ENCODE results near the gene RAG2. TPM values are rescaled to one million over a fixed set of nuclear protein-coding genes. Genes with fewer than 3 reads are reported as not detected.
"Not testable (repeated sequence)": the region's sequence is repeated elsewhere in the genome, so short reads cannot be mapped to it uniquely, and the experiment has no call there.

RAG2 gene
- total RNA-seq, 1 donor from 2014 or later: not detected

GRCh38 chr11:36564376-36565030, 33.5 kb downstream of the RAG2 start:
- intact Hi-C loops (cut with DNase I): loop anchor here (5.0 kb wide), 1 partner anchor 108 kb away; no protein-coding TSS in a partner anchor
- Histone ChIP-seq H3K36me3 (no peaks in the 10 kb centered on the region), H3K4me1 (no peaks in the 10 kb centered on the region), H3K4me3 (peak overlapping the region; percentile 41), H3K27me3 (no peaks in the 10 kb centered on the region), H3K27ac (no peak overlapping the region), H3K9me3 (no peaks in the 10 kb centered on the region)
- ATAC-seq: peak; percentile 75
- DNase-seq: no peak
- peak; percentile 75 for TF ChIP-seq CTCF (IDR thresholded peaks at IDR 0.05)

DNA sequence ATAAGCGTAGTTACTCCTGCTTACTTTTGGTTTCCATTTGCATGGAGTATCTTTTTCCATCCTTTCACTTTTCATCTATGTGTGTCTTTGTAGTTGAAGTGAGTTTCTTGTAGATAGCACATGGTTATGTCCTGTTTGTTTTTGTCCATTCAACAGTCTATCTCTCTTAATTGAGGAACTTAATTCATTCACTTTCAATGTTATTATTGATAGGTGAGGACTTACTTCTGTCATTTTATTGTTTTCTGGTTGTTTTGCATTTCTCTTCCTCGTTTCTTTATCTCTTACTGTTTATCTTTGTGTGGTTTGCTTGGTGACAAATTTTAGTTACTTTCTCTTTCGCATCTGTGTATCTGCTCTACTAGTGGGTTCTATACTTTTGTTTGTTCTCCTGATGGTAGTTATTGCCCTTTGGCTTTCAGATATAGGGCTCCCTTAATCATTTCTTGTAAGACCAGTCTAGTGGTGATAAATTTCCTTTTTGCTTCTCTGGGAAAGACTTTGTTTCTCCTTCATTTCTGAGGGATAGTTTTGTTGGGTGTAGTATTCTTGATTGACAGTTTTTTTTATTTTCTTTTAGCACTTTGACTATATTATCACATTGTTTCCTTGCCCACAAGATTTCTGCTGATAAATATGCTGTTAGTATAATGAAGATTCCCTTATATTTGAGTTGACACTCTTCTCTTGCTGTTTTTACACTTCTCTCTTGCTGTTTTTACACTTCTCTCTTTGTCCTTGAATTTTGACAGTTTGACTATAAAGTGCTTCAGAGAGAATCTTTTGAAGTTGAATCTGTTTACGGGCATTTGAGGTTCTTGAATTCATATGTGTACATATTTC, 39.2 kb downstream of the RAG2 start:
- no peak for DNase-seq
- Histone ChIP-seq H3K27ac (no peak overlapping the region), H3K4me1 (no peaks in the 10 kb centered on the region), H3K9me3 (no peaks in the 10 kb centered on the region), H3K4me3 (no peak overlapping the region), H3K27me3 (no peaks in the 10 kb centered on the region), H3K36me3 (no peaks in the 10 kb centered on the region)
- intact Hi-C loops (cut with DNase I): no loop called here
- TF ChIP-seq CTCF (IDR thresholded peaks at IDR 0.05): no peak
- ATAC-seq: no peak

DNA sequence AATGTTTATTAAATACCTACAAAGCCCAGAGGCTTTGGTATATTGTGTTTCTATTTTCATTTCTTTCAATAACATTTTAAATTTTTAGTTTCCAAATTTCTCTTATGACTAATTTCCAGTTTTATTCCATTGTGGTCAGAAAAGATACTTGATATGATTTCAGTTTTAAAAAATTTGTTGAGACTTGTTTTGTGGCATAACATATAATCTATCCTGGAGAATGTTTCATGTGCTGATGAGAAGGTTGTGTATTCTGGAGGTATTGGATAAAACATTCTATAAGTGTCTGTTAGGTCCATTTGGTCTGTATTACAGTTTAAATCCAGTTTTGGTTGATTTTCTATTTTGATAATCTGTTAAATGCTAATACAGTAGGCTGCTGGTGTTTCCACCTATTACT, 40.0 kb downstream of the RAG2 start:
- intact Hi-C loops (cut with DNase I): no loop called here
- no peak overlapping the region for H3K4me3 ChIP-seq
- TF ChIP-seq CTCF (IDR thresholded peaks at IDR 0.05): no peak
- ATAC-seq: no peak
- no peak for DNase-seq
- H3K36me3 ChIP-seq: no peaks in the 10 kb centered on the region
- no peaks in the 10 kb centered on the region for H3K27me3 ChIP-seq
- no peaks in the 10 kb centered on the region for H3K4me1 ChIP-seq
- H3K9me3 ChIP-seq: no peaks in the 10 kb centered on the region
- H3K27ac ChIP-seq: no peak overlapping the region

GRCh38 chr11:36557390-36557789, 40.6 kb downstream of the RAG2 start:
- ATAC-seq; H3K4me1 ChIP-seq; H3K36me3 ChIP-seq; H3K9me3 ChIP-seq; intact Hi-C loops (cut with DNase I); H3K27me3 ChIP-seq; H3K27ac ChIP-seq; DNase-seq; H3K4me3 ChIP-seq: not testable (repeated sequence)

DNA sequence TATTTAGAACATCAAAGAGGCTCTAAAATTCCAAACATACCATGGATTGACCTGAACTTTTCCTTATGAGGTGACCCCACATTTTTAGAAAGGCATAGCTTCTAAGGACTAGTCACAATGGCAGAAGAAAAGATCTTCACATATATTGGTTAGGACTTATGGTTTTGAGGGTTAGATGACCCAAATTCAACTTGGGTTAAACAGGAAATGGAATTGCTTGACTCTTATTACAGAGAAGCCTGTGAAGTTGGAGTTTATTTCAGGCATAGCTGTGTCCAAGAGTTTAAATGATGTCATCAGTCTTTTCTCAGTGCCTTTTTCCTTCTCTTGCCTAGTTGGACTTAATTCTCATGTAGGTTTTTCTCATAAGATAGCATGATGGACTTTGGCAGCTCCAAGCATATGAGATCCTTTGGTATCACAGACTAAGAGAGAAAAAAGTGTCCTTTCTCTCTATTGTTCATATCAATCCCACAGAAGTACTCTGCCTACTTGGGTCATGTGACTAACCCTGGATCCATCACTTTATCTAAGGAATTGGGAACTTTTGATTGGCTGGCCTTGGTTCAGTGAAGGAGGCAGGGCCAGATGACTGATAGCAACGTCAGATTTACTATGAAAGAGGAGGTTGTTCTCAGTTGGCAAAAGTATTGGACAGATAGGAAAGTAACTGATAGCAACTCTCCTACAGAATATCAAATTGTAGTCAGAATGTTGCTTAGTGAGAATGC, 47.5 kb downstream of the RAG2 start:
- Histone ChIP-seq H3K4me3 (no peak overlapping the region), H3K27ac (no peak overlapping the region), H3K36me3 (no peaks in the 10 kb centered on the region), H3K27me3 (no peaks in the 10 kb centered on the region), H3K4me1 (no peaks in the 10 kb centered on the region), H3K9me3 (no peaks in the 10 kb centered on the region)
- TF ChIP-seq CTCF (IDR thresholded peaks at IDR 0.05): no peak
- DNase-seq: no peak
- intact Hi-C loops (cut with DNase I): no loop called here
- no peak for ATAC-seq

Other genes with a start within 250 kb of the RAG2 start
- gene TRAF6, start 88.0 kb downstream of the RAG2 start, total RNA-seq: 13.5 TPM
- gene RAG1, start 30.2 kb downstream of the RAG2 start, total RNA-seq: 0.78 TPM
- 12.3 TPM for gene IFTAP, start 3.7 kb downstream of the RAG2 start, total RNA-seq

All from upper lobe of right lung (tissue), 1 donor.